Activated CD4-positive, alpha-beta T cell treated with anti-CD3 and anti-CD28 coated beads, Interleukin-2, amount 10 ng/mL, durations not matched to agents 24 days and 14 days (primary cell): Measurements from ENCODE around the gene ADGRG3. TPM values are rescaled to one million over a fixed set of nuclear protein-coding genes. Genes with fewer than 3 reads are reported as not detected.

Source experiments
- DNase-seq: peaks from one replicate; pipeline ENCODE4 v3.0.0; 2022
- H3K27ac Mint-ChIP-seq: one replicate; pipeline ENCODE4 v1.8.0; 2022; ENCODE audit warnings: mild to moderate bottlenecking, mixed read lengths
- H3K27me3 Mint-ChIP-seq: one replicate; pipeline ENCODE4 v1.8.0; 2022; ENCODE audit warnings: mixed read lengths
- H3K36me3 Mint-ChIP-seq: one replicate; pipeline ENCODE4 v1.8.0; 2022; ENCODE audit warnings: low read depth, mild to moderate bottlenecking, mixed read lengths
- H3K4me1 Mint-ChIP-seq: one replicate; pipeline ENCODE4 v1.8.0; 2021; ENCODE audit warnings: mixed read lengths
- H3K4me3 Mint-ChIP-seq: one replicate; pipeline ENCODE4 v1.8.0; 2022; ENCODE audit warnings: mild to moderate bottlenecking, moderate library complexity, mixed read lengths
- H3K9me3 Mint-ChIP-seq: one replicate; pipeline ENCODE4 v1.8.0; 2021; ENCODE audit warnings: mixed read lengths
- intact Hi-C: fragments of 100-400 bp; cut with micrococcal nuclease; formaldehyde crosslinking; loops from one replicate; pipeline ENCODE4 v1.15.1; 2023
- total RNA-seq: library from RNA; stranded (reverse); gene quantifications from 2 replicates; pipeline ENCODE4 v1.2.3, GENCODE V29; 2022

Gene ADGRG3
- total RNA-seq, 1 donor from 2014 or later, result not detected

GRCh38 chr16:57646388-57647039, 21.6 kb upstream of the ADGRG3 start:
- H3K27ac Mint-ChIP-seq, result peak overlapping the region; percentile 2
- intact Hi-C loops, result no loop called here
- H3K27me3 Mint-ChIP-seq, result no peaks in the 10 kb centered on the region
- DNase-seq, result no peak
- no peak overlapping the region for H3K4me3 Mint-ChIP-seq
- peaks cover 25% of the 10 kb centered on the region for H3K4me1 Mint-ChIP-seq
- no peaks in the 10 kb centered on the region for H3K9me3 Mint-ChIP-seq
- H3K36me3 Mint-ChIP-seq, result no peaks in the 10 kb centered on the region

DNA sequence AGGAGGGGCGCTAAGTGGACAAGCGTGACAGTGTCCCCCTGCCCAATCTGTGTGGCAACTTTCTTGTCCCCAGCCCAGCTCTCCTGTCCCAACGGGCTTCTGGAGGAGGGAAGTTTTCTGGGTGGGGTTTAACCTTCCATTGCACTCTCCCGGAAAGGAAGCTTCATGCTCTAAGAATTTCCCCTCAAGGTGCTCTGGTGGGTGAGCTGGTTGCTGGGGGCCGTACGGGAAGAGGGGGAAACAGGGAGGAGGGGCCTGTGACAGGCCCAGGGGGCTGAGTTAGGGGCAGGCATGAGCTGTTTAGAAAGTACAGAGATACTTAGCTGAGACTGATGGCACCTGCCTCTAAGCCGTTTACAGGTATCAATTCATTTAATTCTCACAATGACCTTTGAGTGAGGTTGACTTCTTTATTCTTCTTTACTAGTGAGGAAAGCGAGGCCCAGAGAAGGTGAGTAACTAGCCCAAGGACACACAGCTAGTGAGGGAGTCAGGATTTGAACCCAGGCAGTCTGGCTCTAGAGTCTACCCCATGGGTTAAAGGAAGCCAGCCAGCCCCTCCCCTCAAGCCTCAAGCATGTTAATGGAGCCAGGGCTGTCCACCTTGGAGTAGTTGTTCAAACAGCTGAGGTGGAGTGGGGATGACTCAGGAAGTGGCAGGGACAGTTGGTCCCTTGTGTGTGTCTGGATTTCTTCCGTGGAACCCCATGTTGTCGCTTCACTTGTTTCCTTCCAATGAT, 20.8 kb upstream of the ADGRG3 start:
- H3K36me3 Mint-ChIP-seq, result peaks cover 2% of the 10 kb centered on the region
- no peaks in the 10 kb centered on the region for H3K9me3 Mint-ChIP-seq
- H3K27me3 Mint-ChIP-seq, result no peaks in the 10 kb centered on the region
- peaks cover 33% of the 10 kb centered on the region for H3K4me1 Mint-ChIP-seq
- H3K27ac Mint-ChIP-seq, result peak overlapping the region; percentile 49
- intact Hi-C loops, result no loop called here
- no peak overlapping the region for H3K4me3 Mint-ChIP-seq
- no peak for DNase-seq

DNA sequence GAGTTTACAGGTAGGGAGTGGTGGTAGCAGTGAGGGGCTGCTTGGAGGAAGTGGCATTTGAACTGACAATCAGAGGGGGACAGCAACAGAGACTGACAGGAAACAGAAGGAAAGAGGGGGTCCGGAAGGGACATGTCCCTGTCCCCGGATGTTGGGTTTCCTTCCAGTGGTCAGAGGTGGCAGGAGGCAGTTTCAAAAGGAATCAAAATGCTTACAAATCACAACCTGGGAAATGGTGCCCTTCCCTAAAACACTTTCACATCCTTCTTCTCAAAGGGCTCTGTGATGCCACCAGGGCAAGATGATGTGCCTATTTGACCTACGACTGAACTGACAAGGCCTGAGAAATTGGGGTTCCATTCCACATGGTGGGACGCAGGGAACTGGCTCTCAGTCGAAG, 20.0 kb upstream of the ADGRG3 start:
- no peak for DNase-seq
- no peak overlapping the region for H3K4me3 Mint-ChIP-seq
- H3K36me3 Mint-ChIP-seq, result peaks cover 2% of the 10 kb centered on the region
- intact Hi-C loops, result loop anchor here (2.0 kb wide), 3 partner anchors 45 to 87 kb away; partner anchors contain the start of gene KATNB1
- H3K9me3 Mint-ChIP-seq, result no peaks in the 10 kb centered on the region
- peak overlapping the region; percentile 14 for H3K27ac Mint-ChIP-seq
- no peaks in the 10 kb centered on the region for H3K27me3 Mint-ChIP-seq
- peaks cover 33% of the 10 kb centered on the region for H3K4me1 Mint-ChIP-seq

DNA sequence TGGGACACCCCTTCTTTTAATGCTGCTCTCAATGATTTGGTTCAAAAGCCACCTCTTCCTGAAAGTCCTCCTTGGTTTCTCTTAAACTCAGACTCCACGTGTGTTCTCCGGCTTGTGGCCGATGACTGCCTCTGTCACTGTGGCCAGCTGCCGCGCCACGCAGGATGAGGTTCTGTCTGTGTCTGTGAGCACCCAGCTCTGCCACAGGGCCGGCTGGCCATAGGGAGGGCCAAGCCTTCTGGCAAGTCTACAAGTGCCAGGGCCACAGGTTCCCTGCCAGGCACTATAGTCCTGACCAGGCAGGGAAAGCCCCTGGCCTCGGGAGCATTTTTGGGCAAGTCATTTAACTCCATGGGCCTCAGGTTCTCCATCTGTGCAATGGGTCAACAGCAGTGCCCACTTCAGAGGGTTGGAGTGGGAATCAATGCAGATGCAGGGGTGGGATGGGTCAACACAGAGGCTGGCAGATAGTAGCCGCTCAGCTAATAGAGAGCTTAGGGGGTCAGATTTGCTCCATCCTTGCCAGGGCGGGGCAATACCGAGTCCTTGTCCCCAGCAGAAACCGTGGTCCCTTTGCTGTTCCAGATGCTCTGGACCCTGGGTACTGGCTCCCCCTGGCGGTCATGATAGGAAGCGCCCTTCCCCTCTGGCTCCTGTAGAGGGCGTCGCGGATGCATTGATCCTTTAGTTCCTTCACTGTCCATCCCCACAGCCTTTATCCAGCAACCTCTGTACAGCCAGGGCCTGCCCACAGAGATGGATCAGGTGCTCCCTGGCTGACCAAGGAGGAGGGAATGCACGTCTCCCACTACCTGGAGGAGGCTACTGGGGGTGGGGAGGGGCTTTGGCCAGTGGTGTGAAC, 19.3 kb upstream of the ADGRG3 start:
- Mint-ChIP-seq H3K4me3 (no peak overlapping the region), H3K36me3 (peaks cover 2% of the 10 kb centered on the region), H3K9me3 (no peaks in the 10 kb centered on the region), H3K27me3 (no peaks in the 10 kb centered on the region), H3K27ac (peak overlapping the region; percentile 63), H3K4me1 (peaks cover 31% of the 10 kb centered on the region)
- DNase-seq, result peak; percentile 96
- intact Hi-C loops, result loop anchor here (1.0 to 2.0 kb wide), 7 partner anchors 21 to 86 kb away; partner anchors contain the start of genes ADGRG1 and KATNB1

- peaks cover 31% of the 10 kb centered on the region for H3K4me1 Mint-ChIP-seq
- intact Hi-C loops, result loop anchor here (1.0 to 2.0 kb wide), 7 partner anchors 21 to 85 kb away; partner anchors contain the start of genes ADGRG1 and KATNB1
- peaks cover 2% of the 10 kb centered on the region for H3K36me3 Mint-ChIP-seq
- H3K4me3 Mint-ChIP-seq, result no peak overlapping the region
- H3K9me3 Mint-ChIP-seq, result no peaks in the 10 kb centered on the region
- no peaks in the 10 kb centered on the region for H3K27me3 Mint-ChIP-seq
- DNase-seq, result no peak
- peak overlapping the region; percentile 63 for H3K27ac Mint-ChIP-seq
Measured at GRCh38 chr16:57649443-57649751, 18.7 kb upstream of the ADGRG3 start.

DNA sequence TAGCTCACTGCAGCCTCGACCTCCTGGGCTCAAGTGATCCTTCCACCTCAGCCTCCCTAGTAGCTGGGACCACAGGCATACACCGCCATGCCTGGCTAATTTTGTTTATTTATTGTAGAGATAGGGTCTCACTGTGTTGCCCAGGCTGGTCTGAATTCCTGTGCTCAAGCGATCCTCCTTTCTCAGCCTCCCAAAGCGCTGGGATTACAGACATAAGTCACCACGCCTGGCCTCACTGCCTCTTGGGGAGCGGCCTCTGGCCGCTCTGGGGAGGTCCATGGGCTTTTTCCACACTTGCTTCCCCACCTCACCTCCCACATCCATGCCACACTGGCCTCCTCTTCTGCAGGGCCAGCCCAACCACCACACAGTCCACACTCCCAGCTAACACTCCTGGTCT, 18.3 kb upstream of the ADGRG3 start:
- Mint-ChIP-seq H3K4me1 (peaks cover 31% of the 10 kb centered on the region), H3K36me3 (peaks cover 2% of the 10 kb centered on the region), H3K9me3 (no peaks in the 10 kb centered on the region), H3K27ac (no peak overlapping the region), H3K4me3 (no peak overlapping the region), H3K27me3 (no peaks in the 10 kb centered on the region)
- intact Hi-C loops, result loop anchor here (1.0 to 2.0 kb wide), 7 partner anchors 22 to 85 kb away; partner anchors contain the start of genes ADGRG1 and KATNB1
- no peak for DNase-seq

- no peak overlapping the region for H3K4me3 Mint-ChIP-seq
- intact Hi-C loops, result no loop called here
- H3K27me3 Mint-ChIP-seq, result no peaks in the 10 kb centered on the region
- peak overlapping the region; percentile 68 for H3K27ac Mint-ChIP-seq
- peaks cover 31% of the 10 kb centered on the region for H3K4me1 Mint-ChIP-seq
- H3K9me3 Mint-ChIP-seq, result no peaks in the 10 kb centered on the region
- DNase-seq, result peak; percentile 83
- H3K36me3 Mint-ChIP-seq, result peaks cover 2% of the 10 kb centered on the region
Measured at GRCh38 chr16:57651344-57652333, 16.5 kb upstream of the ADGRG3 start.

GRCh38 chr16:57652695-57653471, 15.2 kb upstream of the ADGRG3 start:
- H3K4me1 Mint-ChIP-seq, result peaks cover 24% of the 10 kb centered on the region
- no peaks in the 10 kb centered on the region for H3K9me3 Mint-ChIP-seq
- no peak for DNase-seq
- intact Hi-C loops, result no loop called here
- peaks cover 2% of the 10 kb centered on the region for H3K36me3 Mint-ChIP-seq
- H3K4me3 Mint-ChIP-seq, result no peak overlapping the region
- no peaks in the 10 kb centered on the region for H3K27me3 Mint-ChIP-seq
- H3K27ac Mint-ChIP-seq, result no peak overlapping the region

- peaks cover 2% of the 10 kb centered on the region for H3K36me3 Mint-ChIP-seq
- H3K9me3 Mint-ChIP-seq, result no peaks in the 10 kb centered on the region
- DNase-seq, result no peak
- H3K4me1 Mint-ChIP-seq, result peaks cover 16% of the 10 kb centered on the region
- no peak overlapping the region for H3K27ac Mint-ChIP-seq
- H3K27me3 Mint-ChIP-seq, result no peaks in the 10 kb centered on the region
- intact Hi-C loops, result no loop called here
- H3K4me3 Mint-ChIP-seq, result no peak overlapping the region
Measured at GRCh38 chr16:57653936-57654335, 14.2 kb upstream of the ADGRG3 start.

DNA sequence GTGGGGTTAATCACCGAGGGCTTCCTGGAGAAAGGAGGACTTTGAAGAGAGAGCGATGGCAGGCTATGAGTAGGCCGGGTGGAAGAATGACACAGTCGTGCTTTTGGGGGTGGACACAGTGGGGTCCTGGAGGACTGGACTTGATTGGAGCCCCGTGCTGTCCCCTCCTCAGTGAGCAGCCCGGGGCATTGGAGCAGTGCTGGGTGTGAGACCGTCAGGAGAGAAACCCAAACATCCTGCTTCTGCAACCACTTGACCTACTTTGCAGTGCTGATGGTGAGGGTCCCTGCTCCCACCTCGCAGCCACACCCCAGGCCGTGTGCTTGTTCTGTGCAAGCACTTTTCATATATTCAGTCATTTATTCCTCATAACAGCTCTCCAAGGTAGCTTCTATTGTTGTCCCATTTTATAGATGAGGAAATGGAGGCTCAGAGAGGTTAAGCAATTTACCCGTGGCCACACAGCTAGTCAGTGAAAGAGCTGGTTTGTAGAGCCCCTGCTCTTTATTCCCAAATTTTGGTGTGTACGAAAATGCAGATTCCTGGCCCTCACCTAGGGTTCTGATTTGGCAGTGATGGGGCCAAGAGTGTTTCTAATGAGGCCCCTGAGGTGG, 11.7 kb upstream of the ADGRG3 start:
- Mint-ChIP-seq H3K4me3 (no peak overlapping the region), H3K27ac (no peak overlapping the region), H3K27me3 (no peaks in the 10 kb centered on the region), H3K4me1 (peaks cover 9% of the 10 kb centered on the region), H3K9me3 (no peaks in the 10 kb centered on the region), H3K36me3 (peaks cover 2% of the 10 kb centered on the region)
- intact Hi-C loops, result no loop called here
- no peak for DNase-seq

- DNase-seq, result no peak
- Mint-ChIP-seq H3K36me3 (no peaks in the 10 kb centered on the region), H3K4me1 (peaks cover 1% of the 10 kb centered on the region), H3K4me3 (no peak overlapping the region), H3K9me3 (no peaks in the 10 kb centered on the region), H3K27ac (no peak overlapping the region), H3K27me3 (no peaks in the 10 kb centered on the region)
- intact Hi-C loops, result no loop called here
Measured at GRCh38 chr16:57657228-57657627, 10.9 kb upstream of the ADGRG3 start.
